ENCODE measurements around the gene ZBTB40.

The ZBTB40 gene

GRCh38 chr1:22506130-22506692, 54.6 kb downstream of the ZBTB40 start:
- no peaks in the 10 kb centered on the region for H3K27me3 ChIP-seq (ENCODE audit: insufficient read depth, low read length, poor library complexity, severe bottlenecking)
- no peak overlapping the region for H3K9ac ChIP-seq (ENCODE audit: low read depth, low read length, poor library complexity, severe bottlenecking)
- H4K20me1 ChIP-seq (ENCODE audit: insufficient read depth, low read length, poor library complexity, severe bottlenecking), result no peaks in the 10 kb centered on the region
- H3K4me3 ChIP-seq (ENCODE audit: low read length, poor library complexity, severe bottlenecking), result no peak overlapping the region
- no peaks in the 10 kb centered on the region for H3F3A ChIP-seq (ENCODE audit: low read depth)
- no peaks in the 10 kb centered on the region for H3K4me1 ChIP-seq (ENCODE audit: insufficient read depth, low read length, poor library complexity, severe bottlenecking)
- no peaks in the 10 kb centered on the region for H3K9me2 ChIP-seq (replicated peaks; ENCODE audit: low read depth, low read length)
- H3K9me3 ChIP-seq (ENCODE audit: insufficient read depth, low read depth, low read length), result no peaks in the 10 kb centered on the region
- no peaks in the 10 kb centered on the region for H3K79me2 ChIP-seq (ENCODE audit: insufficient read depth, low read length)
- H3K36me3 ChIP-seq (ENCODE audit: insufficient read depth, low read length), result peaks cover 61% of the 10 kb centered on the region; the same call in 1 of the 2 replicates
- no peak for TF ChIP-seq CTCF (conservative IDR thresholded peaks at IDR 0.05; ENCODE audit: low read length)
- TF ChIP-seq EZH2phosphoT487 (IDR thresholded peaks at IDR 0.05; ENCODE audit: borderline replicate concordance), result no peak
- no peak overlapping the region for H3K4me2 ChIP-seq (ENCODE audit: low read depth, low read length, poor library complexity, severe bottlenecking)
- H2AFZ ChIP-seq (ENCODE audit: low read length), result no peak overlapping the region

- H4K20me1 ChIP-seq (ENCODE audit: insufficient read depth, low read length, poor library complexity, severe bottlenecking), result no peaks in the 10 kb centered on the region
- peaks cover 65% of the 10 kb centered on the region; the same call in 1 of the 2 replicates for H3K36me3 ChIP-seq (ENCODE audit: insufficient read depth, low read length)
- no peaks in the 10 kb centered on the region for H3K9me3 ChIP-seq (ENCODE audit: insufficient read depth, low read depth, low read length)
- TF ChIP-seq CTCF (conservative IDR thresholded peaks at IDR 0.05; ENCODE audit: low read length) (no peak), EZH2phosphoT487 (IDR thresholded peaks at IDR 0.05; ENCODE audit: borderline replicate concordance) (no peak)
- H3K4me3 ChIP-seq (ENCODE audit: low read length, poor library complexity, severe bottlenecking), result no peak overlapping the region
- no peaks in the 10 kb centered on the region for H3K4me1 ChIP-seq (ENCODE audit: insufficient read depth, low read length, poor library complexity, severe bottlenecking)
- H3K27me3 ChIP-seq (ENCODE audit: insufficient read depth, low read length, poor library complexity, severe bottlenecking), result no peaks in the 10 kb centered on the region
- H3K9ac ChIP-seq (ENCODE audit: low read depth, low read length, poor library complexity, severe bottlenecking), result no peak overlapping the region
- no peaks in the 10 kb centered on the region for H3F3A ChIP-seq (ENCODE audit: low read depth)
- H3K79me2 ChIP-seq (ENCODE audit: insufficient read depth, low read length), result no peaks in the 10 kb centered on the region
- no peak overlapping the region for H2AFZ ChIP-seq (ENCODE audit: low read length)
- no peak overlapping the region for H3K4me2 ChIP-seq (ENCODE audit: low read depth, low read length, poor library complexity, severe bottlenecking)
- H3K9me2 ChIP-seq (replicated peaks; ENCODE audit: low read depth, low read length), result no peaks in the 10 kb centered on the region
These were observed 55.9 kb downstream of the ZBTB40 start for GRCh38 chr1:22507587-22507986.

GRCh38 chr1:22508329-22508728, 56.7 kb downstream of the ZBTB40 start:
- H3K9me3 ChIP-seq (ENCODE audit: insufficient read depth, low read depth, low read length), result no peaks in the 10 kb centered on the region
- no peaks in the 10 kb centered on the region for H3K27me3 ChIP-seq (ENCODE audit: insufficient read depth, low read length, poor library complexity, severe bottlenecking)
- H3K4me2 ChIP-seq (ENCODE audit: low read depth, low read length, poor library complexity, severe bottlenecking), result no peak overlapping the region
- H3K79me2 ChIP-seq (ENCODE audit: insufficient read depth, low read length), result no peaks in the 10 kb centered on the region
- TF ChIP-seq EZH2phosphoT487 (IDR thresholded peaks at IDR 0.05; ENCODE audit: borderline replicate concordance), result no peak
- H3K4me3 ChIP-seq (ENCODE audit: low read length, poor library complexity, severe bottlenecking), result no peak overlapping the region
- H3K36me3 ChIP-seq (ENCODE audit: insufficient read depth, low read length), result peaks cover 72% of the 10 kb centered on the region; the same call in 1 of the 2 replicates
- no peaks in the 10 kb centered on the region for H3K4me1 ChIP-seq (ENCODE audit: insufficient read depth, low read length, poor library complexity, severe bottlenecking)
- H3F3A ChIP-seq (ENCODE audit: low read depth), result no peaks in the 10 kb centered on the region
- H3K9me2 ChIP-seq (replicated peaks; ENCODE audit: low read depth, low read length), result no peaks in the 10 kb centered on the region
- no peaks in the 10 kb centered on the region for H4K20me1 ChIP-seq (ENCODE audit: insufficient read depth, low read length, poor library complexity, severe bottlenecking)
- no peak overlapping the region for H2AFZ ChIP-seq (ENCODE audit: low read length)
- no peak overlapping the region for H3K9ac ChIP-seq (ENCODE audit: low read depth, low read length, poor library complexity, severe bottlenecking)

- no peak overlapping the region for H3K4me2 ChIP-seq (ENCODE audit: low read depth, low read length, poor library complexity, severe bottlenecking)
- no peaks in the 10 kb centered on the region for H3K4me1 ChIP-seq (ENCODE audit: insufficient read depth, low read length, poor library complexity, severe bottlenecking)
- H3K27me3 ChIP-seq (ENCODE audit: insufficient read depth, low read length, poor library complexity, severe bottlenecking), result no peaks in the 10 kb centered on the region
- H2AFZ ChIP-seq (ENCODE audit: low read length), result no peak overlapping the region
- H3K79me2 ChIP-seq (ENCODE audit: insufficient read depth, low read length), result no peaks in the 10 kb centered on the region
- TF ChIP-seq CTCF (conservative IDR thresholded peaks at IDR 0.05; ENCODE audit: low read length) (no peak), EZH2phosphoT487 (IDR thresholded peaks at IDR 0.05; ENCODE audit: borderline replicate concordance) (no peak)
- no peaks in the 10 kb centered on the region for H3K9me3 ChIP-seq (ENCODE audit: insufficient read depth, low read depth, low read length)
- no peaks in the 10 kb centered on the region for H3F3A ChIP-seq (ENCODE audit: low read depth)
- no peaks in the 10 kb centered on the region for H4K20me1 ChIP-seq (ENCODE audit: insufficient read depth, low read length, poor library complexity, severe bottlenecking)
- peaks cover 75% of the 10 kb centered on the region; the same call in 1 of the 2 replicates for H3K36me3 ChIP-seq (ENCODE audit: insufficient read depth, low read length)
- H3K4me3 ChIP-seq (ENCODE audit: low read length, poor library complexity, severe bottlenecking), result no peak overlapping the region
- H3K9ac ChIP-seq (ENCODE audit: low read depth, low read length, poor library complexity, severe bottlenecking), result no peak overlapping the region
- no peaks in the 10 kb centered on the region for H3K9me2 ChIP-seq (replicated peaks; ENCODE audit: low read depth, low read length)
These were observed 57.3 kb downstream of the ZBTB40 start for GRCh38 chr1:22508991-22509390.
